CD4-positive, alpha-beta T cell (primary cell): ENCODE data around the gene ABCA9. TPM values are rescaled to one million over a fixed set of nuclear protein-coding genes. Genes with fewer than 3 reads are reported as not detected.

Experiments used
- ATAC-seq: fragments of 200-7000 bp; cut with Tn5 transposase; one replicate; pipeline ENCODE4 v1.10.0; 2022; ENCODE audit warnings: mild to moderate bottlenecking; ENCODE audit not compliant: poor library complexity
- CTCF ChIA-PET: fragments of 350-600 bp; sonication (Branson Sonifier 250); formaldehyde crosslinking; loops from one replicate; lab custom pipeline; 2021; ENCODE audit warnings: antibody characterized with exemption, inconsistent platforms; lab: Charles Lee
- POLR2A ChIA-PET: fragments of 350-600 bp; sonication (Branson Sonifier 250); formaldehyde crosslinking; loops from one replicate; lab custom pipeline; 2021; ENCODE audit warnings: antibody characterized with exemption, inconsistent platforms; lab: Charles Lee
- DNase-seq, 14 experiments: peaks; one replicate each; pipeline ENCODE4 v3.0.0-alpha.2; 2013 to 2020; ENCODE audit warnings: mixed read lengths in 2 of 14
- H3K27ac ChIP-seq, 2 donors: one replicate each; pipeline versions ENCODE4 v1.5.1 to v1.7.0; 2013; ENCODE audit warnings: low read length in 2 of 2, low read depth in 1 of 2, mild to moderate bottlenecking in 1 of 2
- H3K27me3 ChIP-seq, 2 experiments: 1 replicate in 1 of 2; 2 replicates in 1 of 2; pipeline versions ENCODE4 v1.6.1 to v1.7.0; 2013; ENCODE audit warnings: low read length in 2 of 2, control low read depth in 1 of 2, mild to moderate bottlenecking in 1 of 2, moderate library complexity in 1 of 2; ENCODE audit not compliant: insufficient read depth in 2 of 2, control insufficient read depth in 1 of 2
- H3K36me3 ChIP-seq: one replicate; pipeline ENCODE4 v1.6.1; 2013; ENCODE audit warnings: low read length, control low read depth; ENCODE audit not compliant: insufficient read depth
- H3K4me1 ChIP-seq: one replicate; pipeline ENCODE4 v1.6.1; 2013; ENCODE audit warnings: low read length, control low read depth; ENCODE audit not compliant: insufficient read depth
- H3K4me3 ChIP-seq: one replicate; pipeline ENCODE4 v1.5.1; 2013; ENCODE audit warnings: mild to moderate bottlenecking, low read length, moderate library complexity
- H3K9me3 ChIP-seq, 2 experiments: 1 replicate in 1 of 2; 2 replicates in 1 of 2; pipeline versions ENCODE4 v1.6.1 to v1.7.0; 2013; ENCODE audit warnings: low read length in 2 of 2, mild to moderate bottlenecking in 2 of 2, control low read depth in 1 of 2, moderate library complexity in 1 of 2; ENCODE audit not compliant: control insufficient read depth in 1 of 2, insufficient read depth in 1 of 2
- H3K27ac Mint-ChIP-seq: one replicate; pipeline ENCODE4 v1.8.0; 2020; ENCODE audit warnings: mixed read lengths
- H3K27me3 Mint-ChIP-seq: one replicate; pipeline ENCODE4 v1.8.0; 2021; ENCODE audit warnings: mixed read lengths
- H3K36me3 Mint-ChIP-seq: one replicate; pipeline ENCODE4 v1.8.0; 2021; ENCODE audit warnings: low read depth, mixed read lengths
- H3K4me1 Mint-ChIP-seq: one replicate; pipeline ENCODE4 v1.8.0; 2021; ENCODE audit warnings: low read depth, mixed read lengths
- H3K4me3 Mint-ChIP-seq: one replicate; pipeline ENCODE4 v1.8.0; 2020; ENCODE audit warnings: mild to moderate bottlenecking, mixed read lengths
- H3K9me3 Mint-ChIP-seq: one replicate; pipeline ENCODE4 v1.8.0; 2020; ENCODE audit warnings: mixed read lengths
- CTCF ChIP-seq: fragments of 200-600 bp; IDR thresholded peaks from one replicate; pipeline ENCODE4 v1.8.0; 2022; ENCODE audit warnings: antibody characterized with exemption, mild to moderate bottlenecking
- intact Hi-C, 2 experiments: fragments of 100-400 bp; cut with DNase I in 1 of 2; cut with micrococcal nuclease in 1 of 2; formaldehyde crosslinking; loops; one replicate each; pipeline versions ENCODE4 v1.15.1 to v1.9.0; 2023 to 2025; cut with DNase I, micrococcal nuclease
- total RNA-seq, 174 experiments: library from RNA in 2 of 174; stranded (reverse) in 2 of 174; gene quantifications; one replicate each; pipeline ENCODE4 v1.2.3 and lab custom pipeline; 2021 to 2026

The ABCA9 gene
- total RNA-seq, 2 experiments from 2014 or later: 0.03 TPM

GRCh38 chr17:68943123-68943811, 117.5 kb downstream of the ABCA9 start:
- no peaks in the 10 kb centered on the region for H3K36me3 Mint-ChIP-seq
- H3K9me3 ChIP-seq: peaks cover 0 to 3% of the 10 kb centered on the region in 2 experiments
- H3K4me3 ChIP-seq: no peak overlapping the region
- no peak overlapping the region for H3K27ac Mint-ChIP-seq
- ChIA-PET POLR2A (no interaction called here), CTCF (interaction anchor here (0.8 kb wide), 1 partner anchor 20 kb away, joined by 3 read pairs; no protein-coding TSS in a partner anchor)
- H3K27me3 ChIP-seq: no peaks in the 10 kb centered on the region
- H3K4me1 ChIP-seq: no peaks in the 10 kb centered on the region
- TF ChIP-seq CTCF: no peak
- H3K4me3 Mint-ChIP-seq: no peak overlapping the region
- no peaks in the 10 kb centered on the region for H3K4me1 Mint-ChIP-seq
- DNase-seq (no peak), ATAC-seq (no peak)
- no peak overlapping the region for H3K27ac ChIP-seq
- peaks cover 4% of the 10 kb centered on the region for H3K27me3 Mint-ChIP-seq
- peaks cover 3% of the 10 kb centered on the region for H3K9me3 Mint-ChIP-seq
- H3K36me3 ChIP-seq: no peaks in the 10 kb centered on the region
- intact Hi-C loops: no loop called here

GRCh38 chr17:68942389-68942788, 118.3 kb downstream of the ABCA9 start:
- no peak overlapping the region for H3K27ac ChIP-seq
- intact Hi-C loops: no loop called here
- no peaks in the 10 kb centered on the region for H3K27me3 ChIP-seq
- Mint-ChIP-seq H3K4me1 (no peaks in the 10 kb centered on the region), H3K27me3 (peaks cover 4% of the 10 kb centered on the region), H3K4me3 (no peak overlapping the region), H3K9me3 (peaks cover 2% of the 10 kb centered on the region), H3K36me3 (no peaks in the 10 kb centered on the region), H3K27ac (no peak overlapping the region)
- no peak for DNase-seq
- H3K9me3 ChIP-seq: peaks cover 0 to 3% of the 10 kb centered on the region in 2 experiments
- no peaks in the 10 kb centered on the region for H3K4me1 ChIP-seq
- no peak for TF ChIP-seq CTCF
- CTCF ChIA-PET: interaction anchor here (0.8 kb wide), 1 partner anchor 20 kb away, joined by 3 read pairs; no protein-coding TSS in a partner anchor
- POLR2A ChIA-PET: no interaction called here
- no peak for ATAC-seq
- no peak overlapping the region for H3K4me3 ChIP-seq
- H3K36me3 ChIP-seq: no peaks in the 10 kb centered on the region

- H3K9me3 ChIP-seq: peaks cover 0 to 2% of the 10 kb centered on the region in 2 experiments
- no peaks in the 10 kb centered on the region for H3K36me3 Mint-ChIP-seq
- ChIA-PET CTCF (no interaction called here), POLR2A (no interaction called here)
- H3K4me3 ChIP-seq: no peak overlapping the region
- no peaks in the 10 kb centered on the region for H3K27me3 ChIP-seq
- intact Hi-C loops: no loop called here
- no peak overlapping the region for H3K27ac ChIP-seq
- peaks cover 4% of the 10 kb centered on the region for H3K27me3 Mint-ChIP-seq
- H3K4me1 ChIP-seq: no peaks in the 10 kb centered on the region
- ATAC-seq (no peak), DNase-seq (no peak)
- H3K27ac Mint-ChIP-seq: no peak overlapping the region
- no peak for TF ChIP-seq CTCF
- H3K4me3 Mint-ChIP-seq: no peak overlapping the region
- H3K9me3 Mint-ChIP-seq: no peaks in the 10 kb centered on the region
- H3K4me1 Mint-ChIP-seq: no peaks in the 10 kb centered on the region
- H3K36me3 ChIP-seq: no peaks in the 10 kb centered on the region
Observed at GRCh38 chr17:68941761-68942160, 119.0 kb downstream of the ABCA9 start.
